HG02884 (cell line): ENCODE measurements around the gene MTHFR.

Experiments
- ATAC-seq: cut with Tn5 transposase; IDR thresholded peaks from one replicate; pipeline ENCODE4 v1.9.1; 2021; ENCODE audit warnings: mild to moderate bottlenecking, moderate library complexity; ENCODE audit not compliant: unreplicated experiment

Gene MTHFR

GRCh38 chr1:11799099-11799498 lies 6.7 kb downstream of the MTHFR start:
- no peak for ATAC-seq

- no peak for ATAC-seq
Measured at GRCh38 chr1:11797525-11798216, 8.1 kb downstream of the MTHFR start.

DNA sequence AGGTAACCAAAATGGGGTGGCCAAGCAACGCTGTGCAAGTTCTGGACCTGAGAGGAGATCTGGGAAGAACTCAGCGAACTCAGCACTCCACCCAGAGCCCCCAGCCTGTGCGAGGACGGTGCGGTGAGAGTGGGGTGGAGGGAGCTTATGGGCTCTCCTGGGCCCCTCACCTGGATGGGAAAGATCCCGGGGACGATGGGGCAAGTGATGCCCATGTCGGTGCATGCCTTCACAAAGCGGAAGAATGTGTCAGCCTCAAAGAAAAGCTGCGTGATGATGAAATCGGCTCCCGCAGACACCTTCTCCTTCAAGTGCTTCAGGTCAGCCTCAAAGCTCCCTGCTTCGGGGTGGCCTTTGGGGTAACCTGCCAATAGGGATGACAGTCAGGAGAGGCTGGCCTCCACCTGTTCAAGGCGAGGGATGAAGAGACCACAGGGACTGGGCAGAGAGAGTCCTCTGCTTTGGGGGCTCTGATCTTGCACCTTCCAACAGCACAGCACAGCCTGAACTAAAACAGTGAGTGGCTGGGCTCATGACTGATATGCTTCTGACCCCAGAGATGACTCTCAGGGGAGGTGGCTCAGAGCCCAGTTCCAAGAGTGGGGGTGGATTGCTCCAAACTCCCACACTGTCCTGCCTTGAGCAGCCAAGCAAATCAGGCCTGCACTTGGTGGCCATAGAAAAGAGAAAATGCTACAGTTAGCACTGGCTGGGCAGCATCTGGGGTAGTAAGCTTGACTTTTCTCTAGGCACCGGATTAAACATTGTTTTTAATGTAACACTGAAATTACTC lies 9.5 kb downstream of the MTHFR start:
- no peak for ATAC-seq

- ATAC-seq: no peak
Measured at GRCh38 chr1:11795238-11795890, 10.4 kb downstream of the MTHFR start.

DNA sequence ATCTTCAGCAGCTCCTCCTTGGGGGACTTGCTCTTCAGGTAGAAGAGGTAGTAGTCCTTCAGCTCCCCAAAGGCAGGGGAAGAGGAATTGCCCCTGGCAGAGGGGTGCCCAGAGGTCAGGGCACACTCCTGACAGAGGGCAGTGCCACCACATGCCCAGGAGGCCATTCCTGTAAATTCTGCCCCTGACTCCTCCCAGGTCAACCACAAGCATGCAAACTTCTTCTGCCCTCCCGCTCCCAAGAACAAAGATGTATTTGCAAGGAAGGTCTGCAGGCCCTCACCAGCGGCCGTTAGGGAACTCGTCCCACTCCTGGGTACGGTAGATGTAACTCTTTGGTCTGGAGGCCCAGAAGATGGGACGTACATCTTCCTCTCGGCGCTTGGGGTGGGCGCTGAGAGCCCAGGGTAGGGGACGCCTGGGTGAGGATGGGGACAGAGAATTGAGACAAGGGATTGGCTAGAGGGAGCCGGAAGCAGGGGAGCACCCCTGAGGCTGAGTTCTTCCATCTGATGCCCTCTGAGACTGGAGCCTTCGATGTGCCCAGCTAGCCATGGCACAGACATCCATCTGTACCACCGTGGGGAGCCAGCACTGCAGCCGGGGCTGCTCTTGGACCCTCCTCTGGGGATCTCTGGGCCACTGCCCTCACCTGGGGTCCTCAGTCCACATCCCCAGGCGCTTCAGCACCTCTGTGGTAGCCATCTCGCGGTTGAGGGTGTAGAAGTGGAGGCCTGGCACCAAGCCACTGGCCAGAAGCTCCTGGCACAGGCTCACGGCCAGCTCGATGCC lies 11.1 kb downstream of the MTHFR start:
- no peak for ATAC-seq

DNA sequence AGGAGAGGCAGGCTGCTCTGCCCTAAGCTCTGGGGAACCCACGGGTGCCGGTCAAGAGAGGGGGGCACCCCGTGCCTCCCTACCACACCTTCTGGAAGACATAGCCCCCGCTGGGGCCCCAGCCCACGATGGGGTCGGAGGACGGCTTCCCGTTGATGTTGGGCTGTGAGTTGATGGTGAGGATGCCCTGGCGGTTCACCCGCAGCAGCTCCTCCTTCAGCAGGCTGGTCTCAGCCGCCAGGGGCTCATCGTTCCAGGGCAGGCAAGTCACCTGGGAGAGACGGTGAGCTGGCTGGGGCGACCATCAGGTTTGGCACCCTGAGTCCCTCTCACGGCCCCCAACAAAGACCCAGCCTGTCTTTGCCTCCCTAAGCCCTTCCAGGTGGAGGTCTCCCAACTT lies 11.9 kb downstream of the MTHFR start:
- no peak for ATAC-seq

- ATAC-seq: no peak
Measured at GRCh38 chr1:11792106-11792505, 13.7 kb downstream of the MTHFR start.

DNA sequence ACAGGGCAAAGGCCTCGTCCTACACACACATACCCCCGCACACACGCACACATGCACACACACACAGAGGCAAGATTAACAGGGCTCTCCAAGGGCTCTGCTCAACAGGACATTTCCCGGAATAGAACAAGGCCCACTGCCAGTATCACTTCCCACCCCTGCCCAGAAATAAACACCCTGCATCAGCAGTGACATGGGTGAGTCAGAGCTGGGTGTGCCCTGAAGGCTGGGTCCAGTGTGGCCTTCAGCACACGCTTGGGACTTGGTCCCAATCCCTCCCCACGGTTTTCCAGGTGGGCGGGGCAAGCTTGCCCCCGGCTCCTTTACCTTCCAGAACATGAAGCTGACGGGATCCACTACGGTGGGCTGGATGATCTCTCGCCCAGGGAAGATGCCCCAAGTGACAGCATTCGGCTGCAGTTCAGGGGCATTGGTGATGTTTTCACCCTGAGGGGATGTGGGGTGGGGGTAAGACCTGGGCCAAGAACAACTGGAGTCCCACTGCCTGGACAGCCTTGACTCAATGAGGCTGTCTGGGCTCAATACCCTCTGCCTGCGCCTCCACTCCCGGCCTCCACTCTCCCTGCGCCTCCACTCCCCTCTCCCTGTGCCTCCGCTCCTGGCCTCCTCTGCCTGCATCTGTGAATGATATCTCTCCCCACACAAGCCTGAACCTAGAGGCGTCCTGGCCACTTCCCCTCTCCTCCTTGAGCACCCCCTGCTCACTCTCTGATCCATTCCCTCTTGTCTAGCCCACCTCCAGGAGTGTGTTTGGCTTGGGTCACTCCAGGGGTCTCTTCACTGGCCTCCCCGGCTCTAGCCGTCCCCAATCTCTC lies 14.7 kb downstream of the MTHFR start:
- ATAC-seq: no peak

- no peak for ATAC-seq
Measured at GRCh38 chr1:11790101-11790879, 15.5 kb downstream of the MTHFR start.

- ATAC-seq: no peak
Measured at GRCh38 chr1:11789126-11790067, 16.4 kb downstream of the MTHFR start.

- ATAC-seq: no peak
Measured at GRCh38 chr1:11788549-11789053, 17.2 kb downstream of the MTHFR start.

DNA sequence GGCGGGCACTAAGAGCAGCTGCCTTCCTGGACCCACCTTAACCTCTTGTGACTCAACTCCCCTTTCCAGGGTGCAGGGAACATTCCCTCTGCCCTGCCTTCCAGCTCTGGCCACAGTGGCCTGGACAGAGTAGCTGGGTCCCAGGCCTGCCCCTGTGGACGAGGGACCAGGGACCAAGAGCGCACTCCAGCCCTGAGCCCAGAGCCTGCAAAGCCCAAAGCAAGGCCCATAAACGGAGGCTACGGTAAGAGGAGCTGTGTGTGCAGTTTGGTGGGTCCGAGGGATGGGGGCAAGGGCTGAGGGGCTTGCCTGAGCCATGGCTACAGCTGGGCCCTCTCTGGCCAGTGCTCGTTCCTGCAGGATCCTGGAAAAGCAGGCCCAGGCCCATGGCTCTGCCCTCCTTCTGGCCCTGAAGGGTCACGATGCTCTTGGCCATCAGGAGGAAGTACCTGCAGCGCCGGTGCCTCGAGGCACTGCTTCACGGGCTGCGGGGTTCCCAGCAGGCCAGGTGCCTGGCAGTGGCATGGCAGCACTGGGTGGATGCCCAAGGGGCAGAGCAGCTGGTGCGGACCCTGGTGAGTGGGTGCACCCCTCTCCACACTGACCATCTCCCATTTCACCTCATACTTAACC lies 17.8 kb downstream of the MTHFR start:
- no peak for ATAC-seq

DNA sequence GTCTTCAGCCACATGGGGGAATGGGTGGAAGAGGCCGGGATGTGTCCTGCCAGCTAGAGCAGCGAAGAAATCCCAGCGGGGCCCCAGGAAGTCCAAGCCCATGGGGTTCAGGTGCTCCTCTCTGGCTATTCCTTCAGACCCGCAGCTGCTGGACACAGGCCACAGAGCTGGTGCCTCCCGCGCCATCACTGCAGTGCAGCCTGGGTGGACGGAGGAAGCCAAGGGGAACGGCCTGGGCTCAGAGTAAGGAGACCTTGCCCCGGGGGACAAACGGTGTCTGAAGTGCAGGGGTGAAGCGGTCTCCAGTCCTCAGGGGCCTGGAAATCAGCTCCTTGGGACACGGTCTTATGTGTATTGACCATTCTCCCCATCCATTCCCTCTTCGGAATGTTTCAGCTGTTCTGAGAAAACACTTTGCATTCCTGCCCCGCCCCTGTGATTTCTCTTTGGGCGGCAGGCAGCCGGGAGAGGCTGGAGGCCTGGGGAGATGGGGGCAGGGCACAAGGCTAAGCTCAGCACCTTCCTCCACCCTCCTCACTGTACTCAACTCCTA lies 18.4 kb downstream of the MTHFR start:
- no peak for ATAC-seq

DNA sequence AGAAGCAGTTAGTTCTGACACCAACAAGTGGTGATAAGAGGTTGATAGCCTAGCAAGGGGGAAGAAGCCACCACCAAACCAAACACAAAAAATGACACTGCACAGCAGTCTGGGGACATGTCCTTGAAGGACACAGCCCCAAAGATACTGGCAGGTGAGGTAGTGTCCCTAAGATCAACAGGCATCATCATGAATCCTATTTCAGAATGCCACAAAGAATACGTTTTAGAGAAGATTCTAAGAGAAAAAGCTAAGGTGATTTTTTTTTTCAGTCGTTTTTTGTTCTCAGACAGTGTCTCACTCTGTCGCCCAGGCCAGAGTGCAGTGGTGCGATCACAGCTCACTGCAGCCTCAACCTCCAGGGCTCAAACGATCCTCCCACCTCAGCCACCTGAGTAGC lies 19.6 kb downstream of the MTHFR start:
- no peak for ATAC-seq

DNA sequence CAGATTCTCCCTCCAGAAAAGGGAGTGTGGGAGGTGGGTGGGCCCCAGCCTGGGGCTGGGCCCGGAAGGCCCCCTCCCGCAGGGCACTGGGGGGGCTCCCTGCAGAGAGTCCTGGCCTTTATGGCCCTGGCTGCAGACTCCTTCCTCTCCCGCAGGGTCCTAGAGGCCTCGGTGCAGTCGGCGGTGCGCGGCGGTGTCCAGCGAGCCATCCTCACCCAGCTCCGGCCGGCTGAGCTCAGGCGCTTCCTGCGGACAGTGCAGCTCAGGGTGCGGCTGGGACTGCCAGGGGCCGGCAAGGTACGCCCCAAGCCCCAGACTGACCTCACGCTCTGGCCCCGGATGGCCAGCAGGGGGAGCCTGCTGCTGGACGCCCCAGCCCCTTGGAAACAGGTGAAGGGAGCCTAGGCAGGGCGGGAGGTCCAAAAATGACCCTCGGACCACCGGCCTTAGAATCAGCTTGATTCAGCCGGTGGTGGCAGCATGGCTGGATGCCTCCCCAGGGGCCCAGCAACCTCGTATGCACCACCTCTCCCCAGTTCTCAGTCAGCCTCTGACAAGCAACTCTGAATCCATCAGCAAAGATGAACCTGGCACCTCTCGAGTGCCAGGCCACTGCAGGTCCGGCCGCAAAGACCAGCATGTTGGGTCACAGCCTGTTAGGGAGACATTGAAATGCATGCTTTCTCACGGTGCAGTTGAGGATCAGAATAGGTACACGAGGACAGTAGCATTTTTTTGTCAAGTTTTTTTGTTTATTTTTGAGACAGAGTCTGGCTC lies 20.6 kb downstream of the MTHFR start:
- no peak for ATAC-seq

DNA sequence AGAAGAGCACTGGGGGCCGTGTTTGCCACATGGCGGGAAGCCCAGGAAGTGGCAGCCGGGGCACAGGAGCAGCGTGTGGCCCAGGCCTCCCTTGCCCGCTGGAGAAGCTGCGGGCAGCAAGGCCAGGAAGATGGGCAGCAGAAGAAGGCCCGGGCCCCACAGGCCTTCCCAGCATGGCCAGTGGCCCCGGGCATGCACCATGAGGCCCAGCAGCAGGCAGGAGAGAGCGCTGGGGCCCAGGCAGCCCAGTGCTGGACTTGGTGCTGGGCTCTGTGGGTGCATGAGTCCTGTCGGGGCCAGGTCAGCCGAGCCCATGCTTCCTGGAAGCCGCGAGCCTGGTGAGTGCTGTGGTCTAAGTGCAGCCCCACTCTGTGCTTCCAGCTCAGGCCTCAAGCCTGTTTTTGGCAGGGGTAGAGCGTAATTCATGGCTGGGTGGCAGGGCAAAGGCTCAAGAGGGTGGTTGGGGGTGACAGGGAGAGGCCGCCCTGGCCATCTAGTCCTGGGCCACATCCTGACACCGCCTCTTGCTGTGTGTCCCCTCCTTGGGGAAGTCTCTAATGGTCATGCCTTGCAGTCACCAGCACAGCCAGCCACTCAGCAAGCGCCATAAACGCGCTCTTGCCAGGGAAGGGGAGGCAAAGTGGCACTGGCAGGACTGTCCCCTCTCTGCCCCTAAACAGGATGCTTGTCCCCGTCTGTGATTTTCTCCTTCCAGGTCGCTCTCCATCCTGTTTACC lies 21.3 kb downstream of the MTHFR start:
- no peak for ATAC-seq
